Germinal center (tissue), 1 donor: ENCODE data around the gene ZP1.
A peak's percentile ranks its signal among the peaks of the same experiment; 100 is the strongest.
"Not testable (repeated sequence)": the region's sequence is repeated elsewhere in the genome, so short reads cannot be mapped to it uniquely, and the experiment has no call there.

Experiments
- DNase-seq: peaks from one replicate; pipeline ENCODE4 v3.0.0; 2012; ENCODE audit warnings: mixed read lengths, low spot score

Gene ZP1

GRCh38 chr11:60878245-60879101, 11.1 kb downstream of the ZP1 start:
- DNase-seq: no peak

- no peak for DNase-seq
These were observed 11.8 kb downstream of the ZP1 start for GRCh38 chr11:60879104-60879503.

GRCh38 chr11:60879971-60880588, 12.7 kb downstream of the ZP1 start:
- DNase-seq: no peak

GRCh38 chr11:60880643-60881282, 13.4 kb downstream of the ZP1 start:
- no peak for DNase-seq

GRCh38 chr11:60887556-60887955, 20.2 kb downstream of the ZP1 start:
- DNase-seq: peak; percentile 50

GRCh38 chr11:60889869-60890311, 22.5 kb downstream of the ZP1 start:
- no peak for DNase-seq

DNA sequence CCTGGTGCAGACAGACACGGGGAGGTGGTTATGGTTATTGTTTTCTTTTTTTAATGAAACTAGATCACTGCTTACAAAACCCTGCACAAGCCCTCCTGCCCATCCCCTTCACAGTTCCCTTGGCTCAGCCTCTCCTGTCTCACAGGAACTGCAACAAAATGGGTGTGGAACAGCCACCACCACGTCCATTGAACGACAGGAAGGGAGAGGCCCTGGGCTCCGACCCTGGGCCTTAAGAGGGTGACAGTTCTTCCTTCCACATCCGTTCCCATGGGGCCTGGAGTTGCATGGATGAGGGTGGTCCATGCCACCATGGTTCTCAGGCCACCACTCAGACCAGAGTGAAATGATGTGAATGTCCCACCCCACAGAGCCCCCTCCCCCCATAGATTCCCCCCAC, 23.4 kb downstream of the ZP1 start:
- DNase-seq: no peak

DNA sequence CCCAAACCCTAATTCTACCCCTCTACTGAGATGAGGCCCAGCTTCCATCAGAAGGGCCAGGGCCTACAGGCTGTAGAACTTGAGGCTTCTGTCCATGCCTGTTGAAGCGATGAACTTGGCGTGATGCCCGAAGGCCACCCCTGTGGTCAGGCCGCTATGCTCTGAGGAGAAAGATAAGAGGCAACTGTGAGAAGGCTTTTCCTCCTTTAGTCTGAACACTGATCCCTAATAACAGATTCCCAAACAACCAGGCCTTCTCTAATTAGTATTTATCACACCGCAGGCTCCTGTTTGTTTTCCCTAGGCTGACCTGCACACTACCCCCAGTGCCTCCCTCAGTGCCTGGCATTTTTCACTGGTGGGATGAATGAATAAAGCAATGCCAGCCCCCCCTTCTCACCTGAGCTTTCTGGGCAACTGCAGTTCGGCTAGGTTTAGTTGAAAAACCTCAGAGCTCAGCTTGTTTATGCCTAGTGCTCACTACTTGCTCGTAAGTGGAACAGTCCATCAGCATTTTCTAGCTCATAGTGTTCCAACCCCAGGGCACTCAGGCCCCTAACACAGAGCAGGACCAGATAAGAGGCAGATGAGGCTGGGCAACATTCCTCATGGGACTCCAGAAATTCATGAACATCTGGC, 23.9 kb downstream of the ZP1 start:
- DNase-seq: no peak

GRCh38 chr11:60895687-60896086, 28.3 kb downstream of the ZP1 start:
- DNase-seq: no peak

DNA sequence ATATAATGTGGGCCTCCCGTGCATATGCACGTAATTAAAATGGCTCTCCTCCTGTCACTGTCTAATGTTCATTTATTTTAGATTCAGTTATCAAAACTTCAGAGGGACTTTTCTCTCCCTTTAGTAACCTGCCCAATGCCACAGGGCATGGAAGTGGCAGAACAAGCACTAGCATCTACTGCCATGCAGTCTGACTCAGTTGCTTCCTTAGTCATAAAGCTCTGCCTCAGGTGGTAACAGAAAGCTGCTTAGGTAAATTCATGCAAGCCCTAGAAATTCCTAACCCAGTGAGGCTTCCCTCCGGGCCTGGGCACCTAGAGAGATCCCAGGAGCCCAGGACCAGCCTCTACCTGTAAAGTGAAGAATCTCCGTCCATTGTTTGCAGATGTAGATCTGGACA, 30.2 kb downstream of the ZP1 start:
- DNase-seq: no peak

- peak; percentile 60 for DNase-seq
These were observed 31.9 kb downstream of the ZP1 start for GRCh38 chr11:60899046-60899936.

GRCh38 chr11:60899977-60900376, 32.6 kb downstream of the ZP1 start:
- DNase-seq: no peak

DNA sequence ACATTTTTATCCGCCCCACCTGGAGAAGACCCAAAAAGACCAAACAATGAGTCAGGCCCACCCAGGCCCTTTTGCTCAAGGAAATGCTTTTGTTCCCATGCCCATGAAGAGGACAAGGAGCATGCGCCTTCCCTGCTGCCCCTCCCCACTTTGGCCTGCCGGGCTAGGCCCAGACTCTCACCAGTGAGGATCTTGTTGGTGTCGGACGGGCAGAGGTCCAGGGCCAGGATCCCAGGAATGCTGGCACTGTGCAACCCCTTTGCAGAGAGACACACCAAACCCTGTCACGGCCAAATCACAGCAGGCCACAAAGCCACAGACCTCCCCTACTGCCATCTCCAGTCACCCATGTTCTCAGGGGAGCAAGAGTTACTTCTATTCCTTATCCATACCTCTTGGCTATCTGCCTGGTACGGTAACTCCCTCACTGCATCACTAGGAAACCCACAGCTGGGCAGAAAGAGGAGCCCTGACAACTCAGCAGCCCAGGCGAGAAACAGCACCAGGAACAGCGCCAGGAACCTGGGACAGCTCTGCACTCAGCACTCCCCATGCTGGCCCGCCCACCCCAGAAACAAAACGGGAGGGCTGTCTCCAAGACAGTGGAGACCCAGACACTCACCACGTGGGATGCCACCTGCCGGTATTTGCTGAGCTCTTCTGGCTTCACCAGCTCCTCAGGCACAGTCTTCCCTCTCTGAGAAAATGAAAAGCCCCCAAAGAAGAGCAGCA, 33.5 kb downstream of the ZP1 start:
- DNase-seq: no peak

GRCh38 chr11:60902625-60903024, 35.3 kb downstream of the ZP1 start:
- DNase-seq: no peak

DNA sequence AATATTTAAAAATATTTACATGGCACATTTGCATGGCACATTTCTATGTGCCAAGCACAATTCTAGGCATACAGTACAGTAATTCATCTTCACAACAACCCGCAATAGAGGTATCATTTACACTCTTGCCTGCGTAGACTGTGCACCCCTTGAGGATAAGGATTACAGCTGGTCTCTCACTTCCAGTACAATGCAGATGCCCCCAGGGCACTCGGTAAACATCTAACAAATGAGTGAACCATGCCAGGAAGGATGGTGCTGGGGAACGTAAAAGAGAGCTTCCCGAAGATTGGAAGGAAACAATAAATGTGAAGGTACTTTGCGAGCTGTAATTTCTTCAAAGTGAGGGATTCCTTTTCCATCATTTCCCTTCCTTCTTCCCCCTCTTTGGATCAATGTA, 37.7 kb downstream of the ZP1 start:
- no peak for DNase-seq

- DNase-seq: no peak
These were observed 38.3 kb downstream of the ZP1 start for GRCh38 chr11:60905551-60906113.

DNA sequence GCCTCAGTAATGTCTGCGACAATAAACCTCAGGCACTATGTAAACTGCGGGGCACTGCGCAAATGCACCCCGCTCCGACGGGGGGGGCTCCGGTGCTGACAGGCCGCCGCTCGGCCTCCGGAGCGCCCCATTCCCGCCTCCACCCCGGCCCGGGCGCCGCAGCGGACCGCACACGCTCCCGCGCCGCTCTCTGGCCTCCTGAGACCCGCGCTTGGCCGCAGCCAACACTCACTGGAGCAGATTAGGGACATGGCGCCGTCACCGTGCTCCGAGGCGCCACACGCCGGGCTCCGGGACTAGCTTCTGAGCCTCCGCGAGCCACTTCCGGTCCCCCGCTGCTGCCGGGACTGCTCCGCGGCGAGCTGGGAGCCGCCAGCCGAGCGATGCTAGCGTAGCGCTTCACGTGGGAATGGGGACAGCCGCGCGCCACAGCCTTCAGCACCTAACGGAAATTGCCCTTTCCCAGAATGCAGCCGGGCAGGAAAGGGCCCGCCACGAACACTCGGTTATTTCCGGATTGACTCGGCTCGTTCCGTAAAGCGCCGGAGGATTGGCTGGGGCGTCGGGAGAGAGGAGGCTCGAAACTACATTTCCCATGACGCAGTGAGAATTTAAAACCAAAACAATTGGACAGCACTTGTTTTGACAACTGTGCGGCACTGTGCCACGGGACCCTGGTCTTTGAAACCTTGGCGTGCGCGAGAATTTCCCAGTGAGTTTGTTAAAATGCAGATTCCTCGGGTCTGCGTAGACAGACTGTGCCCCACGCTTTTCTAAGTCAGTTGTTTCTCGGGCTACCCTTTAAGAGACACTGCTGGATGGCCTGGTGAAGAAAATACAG, 39.0 kb downstream of the ZP1 start, which contains the start of gene PRPF19:
TSS of gene PRPF19 (minus strand) at position 454 of the 841 bp plus-strand sequence. CDS start at position 251, 203 bp downstream.
- peak; percentile 95 for DNase-seq

- DNase-seq: no peak
These were observed 41.5 kb downstream of the ZP1 start for GRCh38 chr11:60908803-60909202.

DNA sequence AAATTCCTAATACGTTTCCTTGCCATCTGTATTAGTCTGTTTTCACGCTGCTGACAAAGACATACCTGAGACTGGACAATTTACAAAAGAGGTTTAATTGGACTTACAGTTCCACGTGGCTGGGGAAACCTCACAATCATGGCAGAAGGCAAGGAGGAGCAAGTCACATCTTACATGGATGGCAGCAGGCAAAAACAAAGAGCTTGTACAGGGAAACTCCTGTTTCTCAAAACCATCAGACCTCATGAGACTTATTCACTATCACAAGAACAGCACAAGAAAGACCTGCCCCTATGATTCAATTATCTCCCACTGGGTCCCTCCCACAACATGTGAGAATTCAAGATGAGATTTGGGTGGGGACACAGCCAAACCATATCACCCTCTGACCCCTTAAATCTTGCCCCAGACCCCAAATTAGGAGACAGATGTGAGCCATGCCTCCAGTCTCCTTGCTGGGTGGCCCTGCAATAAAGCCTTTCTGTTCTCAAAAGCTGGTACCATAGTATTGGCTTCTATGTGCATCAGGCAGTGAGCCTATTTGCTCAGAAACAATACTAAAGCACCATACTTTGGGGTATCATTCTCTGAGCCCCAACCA, 42.4 kb downstream of the ZP1 start:
- not testable (repeated sequence) for DNase-seq
